ENCODE results near the gene NCKAP5. TPM values are rescaled to one million over a fixed set of nuclear protein-coding genes. Genes with fewer than 3 reads are reported as not detected.

NCKAP5 gene
- total and polyA plus RNA-seq, 2 of the 8 experiments (the other 6 are each of a cell fraction or from before 2014, with no cell fraction given): 0.27 to 0.86 TPM

- Histone ChIP-seq H2BK5ac (ENCODE audit: low read depth, low read length) (no peak overlapping the region), H3K36me3 (ENCODE audit: control insufficient read depth in 2 of 4, insufficient read depth in 4 of 4, low read length in 3 of 4) (no peaks in the 10 kb centered on the region), H2BK120ac (replicated peaks; ENCODE audit: low read depth, low read length) (no peak overlapping the region), H4K5ac (ENCODE audit: insufficient read length, low read depth, low read length) (no peak overlapping the region), H3K27ac (ENCODE audit: low read depth, low read length) (no peak overlapping the region), H2BK20ac (ENCODE audit: low read length) (no peak overlapping the region), H4K91ac (replicated peaks; ENCODE audit: insufficient read length, low read length) (no peak overlapping the region), H3K79me1 (ENCODE audit: low read depth, low read length) (no peaks in the 10 kb centered on the region), H3K4ac (replicated peaks; ENCODE audit: insufficient read length, low read depth, low read length) (no peak overlapping the region), H3K4me2 (ENCODE audit: insufficient read depth in 1 of 2, low read depth in 2 of 2, low read length in 2 of 2) (no peak overlapping the region), H2BK15ac (ENCODE audit: low read length) (no peak overlapping the region), H2BK12ac (ENCODE audit: low read depth, low read length) (no peak overlapping the region), H3K9me3 (ENCODE audit: insufficient read depth in 2 of 2, low read depth in 1 of 2, low read length in 1 of 2) (no peaks in the 10 kb centered on the region), H4K20me1 (replicated peaks in 1 of 2; ENCODE audit: control insufficient read depth in 1 of 2, insufficient read depth in 2 of 2, low read length in 2 of 2) (no peaks in the 10 kb centered on the region), H3K18ac (ENCODE audit: extremely low read depth, low read length) (no peak overlapping the region), H3K4me3 (ENCODE audit: extremely low read depth in 1 of 4, insufficient read depth in 2 of 4, low read depth in 3 of 4, low read length in 4 of 4) (no peak overlapping the region), H3K9ac (replicated peaks in 1 of 4; ENCODE audit: extremely low read depth in 1 of 4, low read depth in 3 of 4, low read length in 3 of 4) (no peak overlapping the region), H3K27me3 (replicated peaks in 1 of 4; ENCODE audit: control insufficient read depth in 3 of 4, extremely low read depth in 1 of 4, insufficient read depth in 3 of 4, low read length in 3 of 4) (no peaks in the 10 kb centered on the region), H3K4me1 (replicated peaks in 1 of 4; ENCODE audit: control insufficient read depth in 3 of 4, insufficient read depth in 4 of 4, low read length in 3 of 4) (no peaks in the 10 kb centered on the region), H3K79me2 (ENCODE audit: control insufficient read depth in 1 of 2, insufficient read depth in 2 of 2, low read length in 2 of 2) (no peaks in the 10 kb centered on the region), H3K56ac (replicated peaks; ENCODE audit: insufficient read length, low read depth, low read length) (no peak overlapping the region), H4K8ac (ENCODE audit: extremely low read depth, insufficient read depth, low read length) (no peak overlapping the region), H2AK5ac (ENCODE audit: low read depth, low read length) (no peak overlapping the region), H3K14ac (ENCODE audit: insufficient read length) (no peak overlapping the region), H3K23ac (ENCODE audit: insufficient read length) (no peak overlapping the region), H3K23me2 (ENCODE audit: low read depth, low read length) (no peaks in the 10 kb centered on the region), H2AFZ (ENCODE audit: low read length) (no peak overlapping the region)
- DNase-seq (ENCODE audit: low read depth in 1 of 2, low spot score in 2 of 2) (no peak), FAIRE-seq (no peak)
- ChIA-PET POLR2A (ENCODE audit: partially characterized antibody) (no interaction called here), CTCF (ENCODE audit: partially characterized antibody) (no interaction called here)
- 88% methylated on average over 9 of the region's 9 CpGs; no CpG with 5 or more reads in 1 of the 2 experiments for WGBS, 2 experiments (ENCODE audit: extremely low coverage in 1 of 2, insufficient coverage in 1 of 2, insufficient read length in 1 of 2, insufficient replicate concordance in 2 of 2, low coverage in 1 of 2, low lambda C conversion rate in 2 of 2, missing lambda C conversion rate in 1 of 2)
- TF ChIP-seq CTCF (IDR thresholded peaks at IDR 0.05; ENCODE audit: control extremely low read depth in 1 of 3, insufficient read depth in 1 of 3, low read depth in 1 of 3, low read length in 3 of 3) (no peak), CREB1 (IDR thresholded peaks at IDR 0.05) (no peak), SIX5 (IDR thresholded peaks at IDR 0.05; ENCODE audit: low read depth, low read length) (no peak)
These were observed 461.0 kb downstream of the NCKAP5 start for GRCh38 chr2:133107058-133107815.
